Dedifferentiated amniotic fluid mesenchymal stem cell (primary cell): ENCODE measurements around the gene SLC25A26.

Experiments
- DNase-seq: peaks from one replicate; pipeline ENCODE4 v3.0.0-alpha.2; 2016; ENCODE audit errors: extremely low spot score

The SLC25A26 gene

DNA sequence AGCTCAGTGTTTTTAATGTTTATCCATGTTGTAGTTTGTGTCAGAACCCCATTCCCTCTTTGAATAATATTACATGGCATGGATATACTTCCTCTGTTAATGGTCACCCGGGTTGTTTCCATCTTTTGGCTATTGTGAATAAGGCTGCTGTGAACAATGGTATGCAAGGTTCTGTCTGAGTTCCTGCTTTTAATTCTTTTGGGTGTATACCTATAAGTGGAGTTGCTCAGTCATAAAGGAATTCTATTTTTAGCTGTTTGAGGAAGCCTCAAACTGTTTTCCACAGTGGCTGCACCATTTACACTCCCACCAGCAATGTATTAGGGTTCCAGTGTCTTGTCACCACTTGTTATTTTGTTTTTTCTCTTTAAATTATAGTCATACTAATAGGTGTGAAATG lies 99.6 kb downstream of the SLC25A26 start:
- no peak for DNase-seq

DNA sequence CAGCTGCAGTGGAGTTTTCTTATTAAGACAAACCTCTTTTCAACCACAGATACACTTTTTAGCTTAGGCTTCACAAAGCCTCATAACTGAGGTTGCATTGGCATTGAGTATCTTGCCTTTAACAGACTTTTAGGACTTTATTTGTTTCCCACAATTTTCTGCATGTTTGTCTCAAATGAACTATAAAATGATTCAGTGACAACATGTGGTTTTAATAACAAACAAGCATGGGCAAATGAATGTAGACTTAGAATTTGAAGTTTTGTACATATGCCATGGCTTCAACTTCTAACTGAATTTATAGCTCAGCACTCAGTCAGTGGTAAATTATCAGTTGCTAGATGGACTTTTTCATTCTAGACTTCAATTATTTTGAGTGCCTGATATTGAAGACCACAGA lies 101.6 kb downstream of the SLC25A26 start:
- DNase-seq, result peak; percentile 48

- DNase-seq, result no peak
Observed at GRCh38 chr3:66326340-66326739, 105.5 kb downstream of the SLC25A26 start.

DNA sequence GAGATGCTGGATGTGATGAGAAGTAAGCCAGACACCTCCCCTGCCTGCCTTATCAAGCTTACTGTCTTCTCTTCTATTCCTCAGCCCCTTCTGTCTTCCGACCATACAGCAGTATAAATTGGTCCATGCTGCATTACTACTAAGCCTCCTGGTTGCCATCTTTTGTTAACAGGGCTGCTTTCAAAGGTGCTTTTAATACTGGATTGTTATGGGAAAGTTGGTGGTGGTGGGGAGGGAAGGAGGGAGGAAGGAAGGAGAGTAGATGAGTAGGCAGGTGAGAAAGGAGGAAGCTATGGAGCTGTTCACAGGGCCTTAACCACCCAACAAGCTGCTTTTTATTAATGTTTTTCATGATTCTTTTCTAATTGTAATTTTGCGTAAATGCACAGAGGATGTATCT lies 114.9 kb downstream of the SLC25A26 start:
- no peak for DNase-seq

DNA sequence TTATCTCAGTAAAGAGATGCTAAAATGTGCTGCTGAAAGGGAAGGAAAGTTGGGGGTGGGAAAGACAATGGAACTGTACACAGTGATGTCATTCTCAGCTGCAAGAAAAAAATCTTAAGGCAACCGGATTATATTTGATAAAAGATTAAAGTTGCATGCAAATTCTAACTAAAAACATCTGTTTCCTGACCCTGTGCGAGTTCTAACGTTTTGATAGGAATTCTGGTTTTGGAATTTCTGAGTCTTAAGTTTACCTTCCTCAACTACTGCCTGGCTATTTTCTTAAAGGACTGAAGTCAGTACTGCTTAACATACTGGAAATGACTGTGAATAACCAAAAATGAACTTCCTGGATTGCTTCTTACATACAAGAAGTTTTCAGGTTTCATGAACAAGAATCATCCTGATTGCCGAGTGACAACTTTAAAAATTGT lies 115.5 kb downstream of the SLC25A26 start:
- peak; percentile 40 for DNase-seq

- DNase-seq, result peak; percentile 16
Observed at GRCh38 chr3:66338927-66339326, 118.1 kb downstream of the SLC25A26 start.

- DNase-seq, result no peak
Observed at GRCh38 chr3:66342717-66343356, 122.0 kb downstream of the SLC25A26 start.

GRCh38 chr3:66344391-66344811 lies 123.6 kb downstream of the SLC25A26 start:
- DNase-seq, result no peak

DNA sequence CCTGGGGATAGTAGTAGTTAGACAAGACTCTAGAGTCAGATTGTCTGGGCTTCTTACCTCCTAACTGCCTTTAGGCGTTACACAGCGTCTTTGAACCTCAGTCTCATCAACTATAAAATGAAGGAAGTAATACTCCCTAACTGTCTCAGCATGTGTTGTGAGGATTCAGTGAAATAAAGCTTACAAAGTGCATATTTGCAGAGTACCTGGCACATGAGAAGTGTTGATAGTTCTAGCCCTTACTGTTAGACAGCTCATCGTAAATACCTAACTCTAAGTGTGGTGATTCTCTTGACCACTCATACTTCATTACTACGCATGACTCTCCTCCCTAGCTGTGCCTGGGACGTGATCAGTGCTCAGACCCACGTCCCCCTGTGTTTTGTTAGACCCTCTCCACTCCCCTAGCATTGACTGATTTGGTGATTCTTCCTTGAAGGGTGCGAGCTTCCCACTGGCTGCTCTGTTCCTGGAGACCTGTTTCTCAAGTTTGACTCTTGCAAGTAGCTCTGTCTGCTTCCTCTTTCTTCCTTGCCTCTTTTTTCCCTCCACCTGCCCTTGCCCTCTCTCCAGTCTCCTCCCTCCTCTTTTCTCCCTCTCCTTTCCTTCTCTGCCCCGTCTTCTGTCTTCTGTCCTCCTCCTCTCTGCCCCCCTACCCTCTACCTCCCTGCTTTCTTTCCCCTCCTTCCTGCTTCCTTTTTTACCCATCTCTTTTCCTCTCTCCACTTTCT lies 124.2 kb downstream of the SLC25A26 start:
- DNase-seq, result no peak

GRCh38 chr3:66348704-66349103 lies 127.9 kb downstream of the SLC25A26 start:
- no peak for DNase-seq

- DNase-seq, result no peak
Observed at GRCh38 chr3:66350601-66351000, 129.8 kb downstream of the SLC25A26 start.

GRCh38 chr3:66353039-66353438 lies 132.2 kb downstream of the SLC25A26 start:
- no peak for DNase-seq

GRCh38 chr3:66353530-66353929 lies 132.7 kb downstream of the SLC25A26 start:
- peak; percentile 26 for DNase-seq

- no peak for DNase-seq
Observed at GRCh38 chr3:66354001-66354400, 133.2 kb downstream of the SLC25A26 start.

DNA sequence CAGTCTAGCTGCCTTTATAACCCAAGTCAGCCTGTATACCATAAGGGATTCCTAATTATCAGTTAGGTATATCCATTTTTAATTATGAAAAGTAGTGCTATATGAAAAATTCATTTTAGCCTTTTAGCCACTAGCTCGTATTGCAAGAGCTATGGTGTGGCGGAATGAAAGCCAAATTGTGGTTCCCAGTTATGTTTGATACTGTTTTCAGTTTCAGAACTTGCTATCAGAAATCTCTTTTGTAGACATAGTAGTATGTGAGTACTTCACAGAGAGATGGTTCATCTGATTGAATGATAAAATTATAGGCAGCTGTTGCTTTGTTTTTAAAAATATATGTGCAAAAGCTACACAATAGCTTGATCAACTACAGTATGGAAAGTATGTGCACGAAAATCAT lies 134.6 kb downstream of the SLC25A26 start:
- DNase-seq, result no peak

- no peak for DNase-seq
Observed at GRCh38 chr3:66355997-66356396, 135.2 kb downstream of the SLC25A26 start.

DNA sequence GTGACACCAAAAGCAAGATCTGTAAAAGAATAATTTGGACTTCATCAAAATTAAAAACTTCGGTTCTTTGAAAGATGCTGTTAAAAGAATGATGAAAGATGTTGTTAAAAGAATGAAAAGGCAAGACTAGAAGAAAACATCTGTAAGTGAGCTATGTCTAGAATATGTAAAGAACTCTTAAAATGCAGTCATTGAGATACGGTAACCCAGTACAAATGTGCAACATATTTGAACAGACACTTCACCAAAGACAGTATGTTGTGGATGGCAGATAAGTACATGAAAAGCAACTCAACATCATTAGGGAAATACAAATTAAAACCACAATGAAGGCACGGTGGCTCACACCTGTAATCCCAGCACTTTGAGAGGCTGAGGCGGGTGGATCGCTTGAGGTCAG lies 140.6 kb downstream of the SLC25A26 start:
- no peak for DNase-seq

GRCh38 chr3:66362541-66362941 lies 141.7 kb downstream of the SLC25A26 start:
- peak; percentile 58 for DNase-seq

DNA sequence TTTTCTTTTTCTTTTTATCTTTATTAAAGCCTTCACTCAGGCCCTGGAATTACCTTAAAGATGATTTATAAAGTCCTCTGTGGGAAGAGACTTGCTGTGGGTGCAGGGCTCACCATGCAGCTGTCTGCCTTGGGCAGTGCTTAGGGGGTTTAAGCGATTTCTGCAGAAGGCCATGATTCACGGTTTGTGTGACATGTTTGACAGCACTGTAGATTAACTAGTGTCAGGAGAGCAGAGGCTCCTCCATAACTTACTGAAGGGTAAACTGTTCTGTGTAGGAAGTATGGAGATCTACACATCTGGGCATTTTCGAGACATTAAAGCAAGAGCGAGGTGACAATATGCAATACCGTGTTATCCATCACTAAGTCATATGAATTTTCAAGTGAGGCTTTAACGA lies 142.3 kb downstream of the SLC25A26 start:
- DNase-seq, result no peak

DNA sequence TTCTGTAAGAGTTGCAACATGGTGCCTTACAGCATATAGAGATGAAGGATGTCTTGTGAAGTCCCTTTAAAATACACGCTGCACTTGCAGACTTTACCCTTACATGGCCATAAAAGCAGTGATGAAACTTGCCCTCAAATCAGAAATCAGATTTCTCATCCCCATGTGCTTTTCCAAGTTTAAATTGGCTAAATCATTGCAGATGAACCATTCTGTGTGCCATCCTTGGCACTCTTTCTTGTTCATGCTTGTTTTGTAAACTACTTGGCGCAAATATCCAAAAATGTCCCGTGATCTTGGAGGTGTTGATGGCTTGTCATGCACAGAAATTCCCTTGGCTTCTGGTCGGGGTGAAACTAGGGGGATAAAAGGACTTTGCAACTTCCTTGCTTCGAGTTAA lies 144.3 kb downstream of the SLC25A26 start:
- DNase-seq, result no peak

GRCh38 chr3:66366747-66367146 lies 145.9 kb downstream of the SLC25A26 start:
- no peak for DNase-seq

- no peak for DNase-seq
Observed at GRCh38 chr3:66367979-66368378, 147.2 kb downstream of the SLC25A26 start.

GRCh38 chr3:66370179-66370578 lies 149.4 kb downstream of the SLC25A26 start:
- DNase-seq, result no peak

- no peak for DNase-seq
Observed at GRCh38 chr3:66371432-66371831, 150.6 kb downstream of the SLC25A26 start.
